Tibial nerve (tissue), 4 donors: Measurements from ENCODE around the gene OVCH2.

Experiments used
- EP300 ChIP-seq, 2 donors: sonication (generic); formaldehyde crosslinking; IDR thresholded peaks; one replicate each; pipeline ENCODE4 v1.6.1; 2017; ENCODE audit warnings: antibody characterized with exemption in 2 of 2, mild to moderate bottlenecking in 1 of 2
- POLR2A ChIP-seq, 2 donors: fragments of 450-650 bp; IDR thresholded peaks; one replicate each; pipeline ENCODE4 v1.6.1; 2017; ENCODE audit warnings: antibody characterized with exemption in 2 of 2, mild to moderate bottlenecking in 2 of 2, moderate library complexity in 2 of 2
- TF ChIP-seq, protein P1 (sequence below), 5 experiments: fragments of 200-600 bp in 3 of 5; fragments of 450-650 bp in 2 of 5; sonication (generic) in 3 of 5; IDR thresholded peaks; one replicate each; pipeline ENCODE4 v1.5.1; 2016 to 2019; ENCODE audit warnings: antibody characterized with exemption in 5 of 5, mild to moderate bottlenecking in 3 of 5, moderate library complexity in 2 of 5

DNA sequence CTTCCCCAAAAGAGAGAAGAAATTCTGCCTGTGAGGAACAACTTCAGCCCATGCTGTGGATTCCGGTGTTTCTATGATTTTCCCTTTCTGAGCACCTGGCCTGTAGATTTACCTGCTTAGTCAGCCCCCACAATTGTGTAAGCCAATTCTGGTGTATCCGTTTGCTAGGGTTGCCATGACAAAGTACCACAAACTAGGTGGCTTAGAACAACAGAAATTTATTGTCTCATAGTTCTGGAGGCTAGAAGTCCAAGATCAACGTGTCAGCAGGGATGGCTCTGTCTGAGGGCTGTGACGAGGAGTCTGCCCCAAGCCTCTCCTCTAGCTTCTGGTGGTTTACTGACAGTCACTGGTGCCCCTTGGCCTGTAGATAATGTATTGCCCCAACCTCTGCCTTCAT is 17.0 kb downstream of the OVCH2 start:
- TF ChIP-seq, protein P1, sequence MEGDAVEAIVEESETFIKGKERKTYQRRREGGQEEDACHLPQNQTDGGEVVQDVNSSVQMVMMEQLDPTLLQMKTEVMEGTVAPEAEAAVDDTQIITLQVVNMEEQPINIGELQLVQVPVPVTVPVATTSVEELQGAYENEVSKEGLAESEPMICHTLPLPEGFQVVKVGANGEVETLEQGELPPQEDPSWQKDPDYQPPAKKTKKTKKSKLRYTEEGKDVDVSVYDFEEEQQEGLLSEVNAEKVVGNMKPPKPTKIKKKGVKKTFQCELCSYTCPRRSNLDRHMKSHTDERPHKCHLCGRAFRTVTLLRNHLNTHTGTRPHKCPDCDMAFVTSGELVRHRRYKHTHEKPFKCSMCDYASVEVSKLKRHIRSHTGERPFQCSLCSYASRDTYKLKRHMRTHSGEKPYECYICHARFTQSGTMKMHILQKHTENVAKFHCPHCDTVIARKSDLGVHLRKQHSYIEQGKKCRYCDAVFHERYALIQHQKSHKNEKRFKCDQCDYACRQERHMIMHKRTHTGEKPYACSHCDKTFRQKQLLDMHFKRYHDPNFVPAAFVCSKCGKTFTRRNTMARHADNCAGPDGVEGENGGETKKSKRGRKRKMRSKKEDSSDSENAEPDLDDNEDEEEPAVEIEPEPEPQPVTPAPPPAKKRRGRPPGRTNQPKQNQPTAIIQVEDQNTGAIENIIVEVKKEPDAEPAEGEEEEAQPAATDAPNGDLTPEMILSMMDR (IDR thresholded peaks at IDR 0.05): no peak
- no peak for TF ChIP-seq POLR2A (IDR thresholded peaks at IDR 0.05)
- TF ChIP-seq EP300 (IDR thresholded peaks at IDR 0.05): no peak
